ENCODE results near the gene MMP14.

GRCh38 chr14:22896356-22896755, 60.0 kb downstream of the MMP14 start:
- TF ChIP-seq, protein P1, sequence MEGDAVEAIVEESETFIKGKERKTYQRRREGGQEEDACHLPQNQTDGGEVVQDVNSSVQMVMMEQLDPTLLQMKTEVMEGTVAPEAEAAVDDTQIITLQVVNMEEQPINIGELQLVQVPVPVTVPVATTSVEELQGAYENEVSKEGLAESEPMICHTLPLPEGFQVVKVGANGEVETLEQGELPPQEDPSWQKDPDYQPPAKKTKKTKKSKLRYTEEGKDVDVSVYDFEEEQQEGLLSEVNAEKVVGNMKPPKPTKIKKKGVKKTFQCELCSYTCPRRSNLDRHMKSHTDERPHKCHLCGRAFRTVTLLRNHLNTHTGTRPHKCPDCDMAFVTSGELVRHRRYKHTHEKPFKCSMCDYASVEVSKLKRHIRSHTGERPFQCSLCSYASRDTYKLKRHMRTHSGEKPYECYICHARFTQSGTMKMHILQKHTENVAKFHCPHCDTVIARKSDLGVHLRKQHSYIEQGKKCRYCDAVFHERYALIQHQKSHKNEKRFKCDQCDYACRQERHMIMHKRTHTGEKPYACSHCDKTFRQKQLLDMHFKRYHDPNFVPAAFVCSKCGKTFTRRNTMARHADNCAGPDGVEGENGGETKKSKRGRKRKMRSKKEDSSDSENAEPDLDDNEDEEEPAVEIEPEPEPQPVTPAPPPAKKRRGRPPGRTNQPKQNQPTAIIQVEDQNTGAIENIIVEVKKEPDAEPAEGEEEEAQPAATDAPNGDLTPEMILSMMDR (IDR thresholded peaks at IDR 0.05), result no peak
- TF ChIP-seq POLR2A (IDR thresholded peaks at IDR 0.05), result no peak
- TF ChIP-seq POLR2AphosphoS5 (IDR thresholded peaks at IDR 0.05), result no peak

Data from suprapubic skin (tissue), 4 donors.